HEK293 (cell line): Measurements from ENCODE around the gene HOXA3.

Experiments used
- BCL11B ChIP-seq: fragments of 450-650 bp; formaldehyde crosslinking; IDR thresholded peaks from 2 replicates; pipeline ENCODE4 v1.5.1; 2016; ENCODE audit warnings: low read depth, missing biosample characterization, missing genetic modification characterization
- EGR2 ChIP-seq: fragments of 450-650 bp; formaldehyde crosslinking; IDR thresholded peaks from 2 replicates; pipeline ENCODE4 v1.5.1; 2016; ENCODE audit warnings: low read depth, missing biosample characterization, missing genetic modification characterization
- GLIS2 ChIP-seq: fragments of 450-650 bp; formaldehyde crosslinking; IDR thresholded peaks from 2 replicates; pipeline ENCODE4 v1.5.1; 2016; ENCODE audit warnings: missing biosample characterization, missing genetic modification characterization
- KLF10 ChIP-seq: fragments of 450-650 bp; IDR thresholded peaks from 2 replicates; pipeline ENCODE4 v1.5.1; 2018; ENCODE audit warnings: missing biosample characterization, mild to moderate bottlenecking, missing genetic modification characterization
- MEIS1 ChIP-seq: sonication (generic); formaldehyde crosslinking; IDR thresholded peaks from 2 replicates; pipeline ENCODE4 v1.8.1; 2022; ENCODE audit warnings: missing genetic modification reagents, mild to moderate bottlenecking, borderline replicate concordance
- PRDM1 ChIP-seq: fragments of 450-650 bp; formaldehyde crosslinking; IDR thresholded peaks from 2 replicates; pipeline ENCODE4; 2016; ENCODE audit warnings: missing biosample characterization, missing genetic modification characterization
- SCRT1 ChIP-seq: fragments of 450-650 bp; formaldehyde crosslinking; IDR thresholded peaks from 2 replicates; pipeline ENCODE4 v1.5.1; 2016; ENCODE audit warnings: missing biosample characterization, missing genetic modification characterization, borderline replicate concordance
- ZBTB20 ChIP-seq: fragments of 450-650 bp; formaldehyde crosslinking; IDR thresholded peaks from 2 replicates; pipeline ENCODE4 v1.5.1; 2016; ENCODE audit warnings: missing biosample characterization, missing genetic modification characterization
- ZFHX2 ChIP-seq: fragments of 450-650 bp; formaldehyde crosslinking; conservative IDR thresholded peaks from 2 replicates; pipeline ENCODE4 v1.5.1; 2016; ENCODE audit warnings: missing biosample characterization, missing genetic modification characterization
- ZIC2 ChIP-seq: fragments of 450-650 bp; formaldehyde crosslinking; IDR thresholded peaks from 2 replicates; pipeline ENCODE4 v1.5.1; 2016; ENCODE audit warnings: missing biosample characterization, missing genetic modification characterization
- ZNF292 ChIP-seq: fragments of 450-650 bp; formaldehyde crosslinking; IDR thresholded peaks from 2 replicates; pipeline ENCODE4 v1.5.1; 2016; ENCODE audit warnings: low read depth, missing biosample characterization, missing genetic modification characterization, borderline replicate concordance
- ZNF341 ChIP-seq: fragments of 450-650 bp; formaldehyde crosslinking; IDR thresholded peaks from 2 replicates; pipeline ENCODE4; 2016; ENCODE audit warnings: low read depth, missing biosample characterization, missing genetic modification characterization
- ZNF354C ChIP-seq: fragments of 450-650 bp; formaldehyde crosslinking; IDR thresholded peaks from 2 replicates; pipeline ENCODE4 v1.5.1; 2016; ENCODE audit warnings: missing biosample characterization, missing genetic modification characterization, low read depth, borderline replicate concordance
- ZNF366 ChIP-seq: fragments of 450-650 bp; formaldehyde crosslinking; conservative IDR thresholded peaks from 2 replicates; pipeline ENCODE4 v1.5.1; 2016; ENCODE audit warnings: missing biosample characterization, missing genetic modification characterization
- ZNF394 ChIP-seq: fragments of 450-650 bp; formaldehyde crosslinking; IDR thresholded peaks from 2 replicates; pipeline ENCODE4 v1.5.1; 2016; ENCODE audit warnings: missing biosample characterization, missing genetic modification characterization, mild to moderate bottlenecking, moderate library complexity, borderline replicate concordance
- ZNF549 ChIP-seq: fragments of 450-650 bp; IDR thresholded peaks from 2 replicates; pipeline ENCODE4 v1.5.1; 2018; ENCODE audit warnings: missing biosample characterization, missing genetic modification characterization, mild to moderate bottlenecking, inconsistent platforms, moderate library complexity
- ZNF621 ChIP-seq: fragments of 450-650 bp; formaldehyde crosslinking; IDR thresholded peaks from 2 replicates; pipeline ENCODE4 v1.5.1; 2017; ENCODE audit warnings: missing biosample characterization, missing genetic modification characterization
- ZNF670 ChIP-seq: fragments of 450-650 bp; formaldehyde crosslinking; IDR thresholded peaks from 2 replicates; pipeline ENCODE4 v1.5.1; 2016; ENCODE audit warnings: missing biosample characterization, missing genetic modification characterization, low read depth
- ZNF830 ChIP-seq: fragments of 450-650 bp; IDR thresholded peaks from 2 replicates; pipeline ENCODE4 v1.5.0; 2018; ENCODE audit warnings: missing biosample characterization, missing genetic modification characterization, low read depth, mild to moderate bottlenecking, moderate library complexity
- ZNF837 ChIP-seq: fragments of 450-650 bp; formaldehyde crosslinking; IDR thresholded peaks from 2 replicates; pipeline ENCODE4 v1.5.1; 2016; ENCODE audit warnings: missing biosample characterization, missing genetic modification characterization
- TF ChIP-seq, protein P1 (sequence below): fragments of 450-650 bp; formaldehyde crosslinking; IDR thresholded peaks from 2 replicates; pipeline ENCODE4 v1.5.1; 2016; ENCODE audit warnings: missing biosample characterization, missing genetic modification characterization, borderline replicate concordance
- TF ChIP-seq, protein P2 (sequence below): fragments of 450-650 bp; formaldehyde crosslinking; IDR thresholded peaks from 2 replicates; pipeline ENCODE4 v1.5.1; 2016; ENCODE audit warnings: missing biosample characterization, missing genetic modification characterization
- TF ChIP-seq, protein P3 (sequence below): fragments of 450-650 bp; formaldehyde crosslinking; IDR thresholded peaks from 2 replicates; pipeline ENCODE4 v1.5.1; 2016; ENCODE audit warnings: missing biosample characterization, missing genetic modification characterization
- TF ChIP-seq, protein P4 (sequence below): fragments of 450-650 bp; formaldehyde crosslinking; IDR thresholded peaks from 2 replicates; pipeline ENCODE4 v1.5.1; 2016; ENCODE audit warnings: missing biosample characterization, missing genetic modification characterization
- TF ChIP-seq, protein P5 (sequence below): fragments of 450-650 bp; formaldehyde crosslinking; IDR thresholded peaks from 2 replicates; pipeline ENCODE4 v1.5.1; 2016; ENCODE audit warnings: missing biosample characterization, missing genetic modification characterization

HOXA3 gene

DNA sequence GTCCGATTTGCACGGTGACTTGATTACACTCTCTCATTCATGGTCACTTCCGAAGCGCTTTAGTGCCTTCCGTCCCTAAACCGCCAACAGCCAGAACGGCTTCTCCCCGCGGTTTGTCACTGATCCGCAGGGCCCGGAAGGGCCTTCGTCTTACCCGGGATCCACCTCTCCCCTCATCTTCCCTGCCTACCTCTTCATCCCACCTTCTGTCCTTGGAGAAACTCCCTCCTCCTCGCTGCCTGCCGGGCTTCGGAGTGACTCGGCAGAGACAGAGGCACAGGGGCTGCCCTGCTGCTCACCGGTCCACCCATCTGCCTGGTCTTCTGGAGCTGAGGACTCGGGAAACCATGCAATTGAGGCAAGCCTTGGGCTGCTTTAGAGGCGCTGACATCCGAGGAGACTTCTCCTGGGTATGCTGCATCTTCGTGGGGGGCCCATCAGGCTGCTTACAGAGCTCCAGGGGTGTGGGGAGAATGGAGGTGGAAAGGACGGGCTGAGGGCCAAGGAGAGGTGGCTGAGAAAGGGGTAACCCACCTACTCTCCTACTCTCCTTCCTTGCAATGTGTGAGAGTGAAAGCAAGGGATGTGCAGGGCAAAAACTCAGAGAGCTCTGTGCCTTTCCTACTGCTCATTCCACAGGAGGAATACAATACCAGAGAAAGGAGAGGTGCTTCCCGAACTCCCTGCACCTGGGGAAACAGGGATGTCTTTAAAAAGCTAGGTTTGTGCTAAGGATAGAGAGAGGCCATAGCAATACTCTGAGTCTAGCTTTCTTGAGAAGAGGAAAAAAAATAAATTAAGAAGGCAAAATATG lies 33.7 kb upstream of the HOXA3 start (continued):
- TF ChIP-seq SCRT1 (tag by site-specific recombination) (no peak), ZNF341 (peak; percentile 77), GLIS2 (tag by site-specific recombination) (peak; percentile 29; the same call in 1 of the 2 replicates), ZNF670 (tag by site-specific recombination) (no peak), ZNF830 (no peak), EGR2 (tag by site-specific recombination) (no peak), ZIC2 (tag by site-specific recombination) (peak; percentile 43; the same call in 1 of the 2 replicates), BCL11B (tag by site-specific recombination) (no peak), KLF10 (tag by site-specific recombination) (no peak), ZNF354C (tag by site-specific recombination) (no peak), ZNF292 (tag by site-specific recombination) (no peak), ZFHX2 (tag by site-specific recombination) (peak; percentile 41; the same call in 1 of the 2 replicates), ZNF837 (0 out of 2 replicates have a peak, but pooled peaks have one; percentile 55), ZBTB20 (tag by site-specific recombination) (peak; percentile 71), PRDM1 (tag by site-specific recombination) (peak; percentile 86), ZNF394 (tag by site-specific recombination) (peak; percentile 26; the same call in 1 of the 2 replicates), MEIS1 (CRISPR knock-in tag) (no peak), ZNF366 (peak; percentile 62), ZNF621 (tag by site-specific recombination) (no peak), ZNF549 (tag by site-specific recombination) (no peak)
- TF ChIP-seq, protein P1, sequence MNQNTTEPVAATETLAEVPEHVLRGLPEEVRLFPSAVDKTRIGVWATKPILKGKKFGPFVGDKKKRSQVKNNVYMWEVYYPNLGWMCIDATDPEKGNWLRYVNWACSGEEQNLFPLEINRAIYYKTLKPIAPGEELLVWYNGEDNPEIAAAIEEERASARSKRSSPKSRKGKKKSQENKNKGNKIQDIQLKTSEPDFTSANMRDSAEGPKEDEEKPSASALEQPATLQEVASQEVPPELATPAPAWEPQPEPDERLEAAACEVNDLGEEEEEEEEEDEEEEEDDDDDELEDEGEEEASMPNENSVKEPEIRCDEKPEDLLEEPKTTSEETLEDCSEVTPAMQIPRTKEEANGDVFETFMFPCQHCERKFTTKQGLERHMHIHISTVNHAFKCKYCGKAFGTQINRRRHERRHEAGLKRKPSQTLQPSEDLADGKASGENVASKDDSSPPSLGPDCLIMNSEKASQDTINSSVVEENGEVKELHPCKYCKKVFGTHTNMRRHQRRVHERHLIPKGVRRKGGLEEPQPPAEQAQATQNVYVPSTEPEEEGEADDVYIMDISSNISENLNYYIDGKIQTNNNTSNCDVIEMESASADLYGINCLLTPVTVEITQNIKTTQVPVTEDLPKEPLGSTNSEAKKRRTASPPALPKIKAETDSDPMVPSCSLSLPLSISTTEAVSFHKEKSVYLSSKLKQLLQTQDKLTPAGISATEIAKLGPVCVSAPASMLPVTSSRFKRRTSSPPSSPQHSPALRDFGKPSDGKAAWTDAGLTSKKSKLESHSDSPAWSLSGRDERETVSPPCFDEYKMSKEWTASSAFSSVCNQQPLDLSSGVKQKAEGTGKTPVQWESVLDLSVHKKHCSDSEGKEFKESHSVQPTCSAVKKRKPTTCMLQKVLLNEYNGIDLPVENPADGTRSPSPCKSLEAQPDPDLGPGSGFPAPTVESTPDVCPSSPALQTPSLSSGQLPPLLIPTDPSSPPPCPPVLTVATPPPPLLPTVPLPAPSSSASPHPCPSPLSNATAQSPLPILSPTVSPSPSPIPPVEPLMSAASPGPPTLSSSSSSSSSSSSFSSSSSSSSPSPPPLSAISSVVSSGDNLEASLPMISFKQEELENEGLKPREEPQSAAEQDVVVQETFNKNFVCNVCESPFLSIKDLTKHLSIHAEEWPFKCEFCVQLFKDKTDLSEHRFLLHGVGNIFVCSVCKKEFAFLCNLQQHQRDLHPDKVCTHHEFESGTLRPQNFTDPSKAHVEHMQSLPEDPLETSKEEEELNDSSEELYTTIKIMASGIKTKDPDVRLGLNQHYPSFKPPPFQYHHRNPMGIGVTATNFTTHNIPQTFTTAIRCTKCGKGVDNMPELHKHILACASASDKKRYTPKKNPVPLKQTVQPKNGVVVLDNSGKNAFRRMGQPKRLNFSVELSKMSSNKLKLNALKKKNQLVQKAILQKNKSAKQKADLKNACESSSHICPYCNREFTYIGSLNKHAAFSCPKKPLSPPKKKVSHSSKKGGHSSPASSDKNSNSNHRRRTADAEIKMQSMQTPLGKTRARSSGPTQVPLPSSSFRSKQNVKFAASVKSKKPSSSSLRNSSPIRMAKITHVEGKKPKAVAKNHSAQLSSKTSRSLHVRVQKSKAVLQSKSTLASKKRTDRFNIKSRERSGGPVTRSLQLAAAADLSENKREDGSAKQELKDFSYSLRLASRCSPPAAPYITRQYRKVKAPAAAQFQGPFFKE: no peak
- TF ChIP-seq, protein P2, sequence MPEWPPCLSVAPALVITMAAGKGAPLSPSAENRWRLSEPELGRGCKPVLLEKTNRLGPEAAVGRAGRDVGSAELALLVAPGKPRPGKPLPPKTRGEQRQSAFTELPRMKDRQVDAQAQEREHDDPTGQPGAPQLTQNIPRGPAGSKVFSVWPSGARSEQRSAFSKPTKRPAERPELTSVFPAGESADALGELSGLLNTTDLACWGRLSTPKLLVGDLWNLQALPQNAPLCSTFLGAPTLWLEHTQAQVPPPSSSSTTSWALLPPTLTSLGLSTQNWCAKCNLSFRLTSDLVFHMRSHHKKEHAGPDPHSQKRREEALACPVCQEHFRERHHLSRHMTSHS (tag by site-specific recombination): no peak
- TF ChIP-seq, protein P3, sequence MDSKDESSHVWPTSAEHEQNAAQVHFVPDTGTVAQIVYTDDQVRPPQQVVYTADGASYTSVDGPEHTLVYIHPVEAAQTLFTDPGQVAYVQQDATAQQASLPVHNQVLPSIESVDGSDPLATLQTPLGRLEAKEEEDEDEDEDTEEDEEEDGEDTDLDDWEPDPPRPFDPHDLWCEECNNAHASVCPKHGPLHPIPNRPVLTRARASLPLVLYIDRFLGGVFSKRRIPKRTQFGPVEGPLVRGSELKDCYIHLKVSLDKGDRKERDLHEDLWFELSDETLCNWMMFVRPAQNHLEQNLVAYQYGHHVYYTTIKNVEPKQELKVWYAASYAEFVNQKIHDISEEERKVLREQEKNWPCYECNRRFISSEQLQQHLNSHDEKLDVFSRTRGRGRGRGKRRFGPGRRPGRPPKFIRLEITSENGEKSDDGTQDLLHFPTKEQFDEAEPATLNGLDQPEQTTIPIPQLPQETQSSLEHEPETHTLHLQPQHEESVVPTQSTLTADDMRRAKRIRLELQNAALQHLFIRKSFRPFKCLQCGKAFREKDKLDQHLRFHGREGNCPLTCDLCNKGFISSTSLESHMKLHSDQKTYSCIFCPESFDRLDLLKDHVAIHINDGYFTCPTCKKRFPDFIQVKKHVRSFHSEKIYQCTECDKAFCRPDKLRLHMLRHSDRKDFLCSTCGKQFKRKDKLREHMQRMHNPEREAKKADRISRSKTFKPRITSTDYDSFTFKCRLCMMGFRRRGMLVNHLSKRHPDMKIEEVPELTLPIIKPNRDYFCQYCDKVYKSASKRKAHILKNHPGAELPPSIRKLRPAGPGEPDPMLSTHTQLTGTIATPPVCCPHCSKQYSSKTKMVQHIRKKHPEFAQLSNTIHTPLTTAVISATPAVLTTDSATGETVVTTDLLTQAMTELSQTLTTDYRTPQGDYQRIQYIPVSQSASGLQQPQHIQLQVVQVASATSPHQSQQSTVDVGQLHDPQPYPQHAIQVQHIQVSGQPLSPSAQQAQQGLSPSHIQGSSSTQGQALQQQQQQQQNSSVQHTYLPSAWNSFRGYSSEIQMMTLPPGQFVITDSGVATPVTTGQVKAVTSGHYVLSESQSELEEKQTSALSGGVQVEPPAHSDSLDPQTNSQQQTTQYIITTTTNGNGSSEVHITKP (tag by site-specific recombination): peak; percentile 43
- TF ChIP-seq, protein P4, sequence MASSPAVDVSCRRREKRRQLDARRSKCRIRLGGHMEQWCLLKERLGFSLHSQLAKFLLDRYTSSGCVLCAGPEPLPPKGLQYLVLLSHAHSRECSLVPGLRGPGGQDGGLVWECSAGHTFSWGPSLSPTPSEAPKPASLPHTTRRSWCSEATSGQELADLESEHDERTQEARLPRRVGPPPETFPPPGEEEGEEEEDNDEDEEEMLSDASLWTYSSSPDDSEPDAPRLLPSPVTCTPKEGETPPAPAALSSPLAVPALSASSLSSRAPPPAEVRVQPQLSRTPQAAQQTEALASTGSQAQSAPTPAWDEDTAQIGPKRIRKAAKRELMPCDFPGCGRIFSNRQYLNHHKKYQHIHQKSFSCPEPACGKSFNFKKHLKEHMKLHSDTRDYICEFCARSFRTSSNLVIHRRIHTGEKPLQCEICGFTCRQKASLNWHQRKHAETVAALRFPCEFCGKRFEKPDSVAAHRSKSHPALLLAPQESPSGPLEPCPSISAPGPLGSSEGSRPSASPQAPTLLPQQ: no peak
- TF ChIP-seq, protein P5, sequence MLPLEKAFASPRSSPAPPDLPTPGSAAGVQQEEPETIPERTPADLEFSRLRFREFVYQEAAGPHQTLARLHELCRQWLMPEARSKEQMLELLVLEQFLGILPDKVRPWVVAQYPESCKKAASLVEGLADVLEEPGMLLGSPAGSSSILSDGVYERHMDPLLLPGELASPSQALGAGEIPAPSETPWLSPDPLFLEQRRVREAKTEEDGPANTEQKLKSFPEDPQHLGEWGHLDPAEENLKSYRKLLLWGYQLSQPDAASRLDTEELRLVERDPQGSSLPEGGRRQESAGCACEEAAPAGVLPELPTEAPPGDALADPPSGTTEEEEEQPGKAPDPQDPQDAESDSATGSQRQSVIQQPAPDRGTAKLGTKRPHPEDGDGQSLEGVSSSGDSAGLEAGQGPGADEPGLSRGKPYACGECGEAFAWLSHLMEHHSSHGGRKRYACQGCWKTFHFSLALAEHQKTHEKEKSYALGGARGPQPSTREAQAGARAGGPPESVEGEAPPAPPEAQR (tag by site-specific recombination): no peak
